ENCODE measurements around the gene COBL.
A peak's percentile ranks its signal among the peaks of the same experiment; 100 is the strongest.

COBL gene

DNA sequence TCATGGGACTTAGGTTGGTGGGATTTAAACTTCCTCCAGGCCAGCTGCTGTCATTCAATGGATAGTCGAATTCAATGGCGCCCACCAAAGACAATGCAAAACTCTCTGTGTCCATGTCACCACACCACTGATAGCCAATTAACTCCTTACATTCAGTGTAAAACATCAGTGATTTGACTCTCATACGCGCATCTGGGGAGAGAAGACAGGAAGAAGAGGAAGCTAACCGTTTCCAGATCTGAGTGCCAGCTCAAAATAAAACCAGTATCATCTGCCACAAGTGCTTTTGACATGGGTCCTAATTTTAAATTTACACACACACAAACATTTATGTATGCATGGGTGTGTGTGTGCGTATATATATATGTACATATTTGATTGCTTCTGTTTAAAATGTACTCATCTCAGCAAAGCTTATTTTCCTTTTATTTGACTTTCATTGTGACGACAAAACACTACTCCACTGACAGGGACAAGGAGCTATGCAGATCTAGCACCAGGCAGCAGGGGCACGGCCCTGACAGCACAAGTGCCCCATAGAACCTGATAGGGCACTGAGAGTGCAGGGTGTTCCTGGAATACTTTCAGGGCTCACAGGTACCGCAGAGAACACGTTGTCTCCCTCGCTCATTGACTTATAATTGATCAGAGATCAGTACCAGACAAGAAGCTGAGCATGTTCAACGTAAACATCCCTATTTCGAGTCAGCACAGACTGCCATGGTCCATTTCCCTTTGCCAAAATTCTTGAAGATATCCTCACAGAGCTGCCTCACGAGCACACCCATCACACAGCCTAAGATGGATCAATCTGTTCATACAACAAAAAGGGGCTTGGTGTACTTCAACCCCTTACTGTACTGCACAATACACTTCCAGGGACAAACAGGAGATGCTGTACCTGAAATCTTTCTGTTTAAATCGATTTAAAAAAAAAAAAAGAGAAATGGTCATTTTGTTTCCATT is 176.1 kb downstream of the COBL start:
- no peak for DNase-seq (ENCODE audit: low read depth)

DNA sequence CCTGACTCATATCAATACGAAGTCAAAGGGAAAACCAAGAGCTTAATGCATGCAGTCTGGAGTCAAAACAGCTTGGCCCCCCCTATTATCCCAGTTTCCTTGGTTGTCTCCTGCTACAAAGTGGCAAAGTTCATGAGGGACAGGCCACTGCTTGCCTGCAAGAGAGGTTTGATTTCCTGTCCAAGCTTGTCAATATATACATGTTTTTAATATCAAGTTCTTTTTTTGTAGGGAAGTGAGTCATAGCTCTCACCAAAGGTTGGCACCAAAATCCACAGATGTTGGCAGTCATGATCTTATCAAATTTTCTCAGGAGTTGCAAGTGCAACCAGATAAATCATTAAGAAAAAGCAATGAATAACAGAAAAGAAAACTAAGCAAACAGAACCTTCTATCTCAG is 176.8 kb downstream of the COBL start:
- peak; percentile 3 for DNase-seq (ENCODE audit: low read depth)

DNA sequence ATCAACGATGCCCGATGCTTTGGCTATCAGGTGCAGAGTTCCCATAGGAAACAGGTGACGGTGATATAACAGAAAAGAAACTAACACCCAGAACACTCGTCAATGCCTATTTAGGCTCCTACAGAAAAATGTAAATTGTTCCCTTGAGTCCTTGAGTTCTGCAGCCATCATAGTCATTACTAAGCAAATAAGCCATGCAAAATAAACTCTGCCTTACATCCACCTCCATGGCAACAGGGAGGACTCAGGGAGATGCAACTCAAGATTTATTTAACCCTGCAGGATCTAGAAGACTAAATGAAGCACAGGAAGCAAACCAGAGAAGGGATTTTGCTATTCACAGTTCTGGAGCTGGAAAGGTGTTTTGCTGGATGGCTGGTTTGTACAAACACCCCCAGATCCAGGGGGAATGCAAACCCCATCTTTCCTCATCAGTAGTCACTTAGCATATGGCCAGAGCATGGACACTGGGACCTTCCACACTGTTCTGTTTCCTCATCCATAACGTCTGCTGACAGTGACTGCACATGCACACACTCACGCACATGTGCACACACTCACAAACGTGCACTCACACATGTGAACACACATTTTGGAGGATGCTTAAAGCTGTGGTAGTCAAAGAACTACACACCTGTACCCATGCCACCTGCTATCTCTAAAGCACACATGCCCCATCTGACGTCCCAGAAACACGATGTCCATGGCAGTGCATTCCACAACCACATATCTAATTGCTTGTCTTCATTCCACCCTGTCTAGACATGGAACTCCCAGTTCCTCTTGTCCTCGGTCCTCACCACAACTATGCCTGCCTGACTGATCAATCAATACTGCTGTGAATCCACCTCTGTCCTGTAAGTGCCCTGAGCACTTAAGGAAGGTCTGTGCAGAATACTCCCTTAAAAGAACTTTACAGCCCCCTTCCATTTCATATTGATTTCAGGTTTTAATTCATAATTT is 178.2 kb downstream of the COBL start:
- DNase-seq (ENCODE audit: low read depth): no peak

DNA sequence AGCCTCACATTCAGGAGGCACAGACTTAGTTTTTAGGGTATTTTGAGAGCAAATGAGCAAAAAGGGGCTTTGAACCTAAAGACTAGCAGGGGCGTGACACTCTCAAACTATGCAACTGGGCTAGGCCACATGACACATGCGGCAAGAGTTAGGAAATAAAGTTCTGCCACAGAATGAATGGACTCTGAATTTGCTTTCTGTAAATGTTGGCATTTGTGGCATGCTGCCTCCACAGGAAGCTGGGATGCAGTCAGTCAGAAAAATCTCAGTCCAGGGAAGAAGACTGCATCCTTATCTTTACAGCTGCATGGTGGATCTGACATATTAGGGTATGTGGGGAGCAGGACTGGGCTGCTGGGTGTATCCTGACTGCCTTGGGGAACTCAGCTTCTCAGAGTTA is 181.0 kb downstream of the COBL start:
- no peak for DNase-seq (ENCODE audit: low read depth)

DNA sequence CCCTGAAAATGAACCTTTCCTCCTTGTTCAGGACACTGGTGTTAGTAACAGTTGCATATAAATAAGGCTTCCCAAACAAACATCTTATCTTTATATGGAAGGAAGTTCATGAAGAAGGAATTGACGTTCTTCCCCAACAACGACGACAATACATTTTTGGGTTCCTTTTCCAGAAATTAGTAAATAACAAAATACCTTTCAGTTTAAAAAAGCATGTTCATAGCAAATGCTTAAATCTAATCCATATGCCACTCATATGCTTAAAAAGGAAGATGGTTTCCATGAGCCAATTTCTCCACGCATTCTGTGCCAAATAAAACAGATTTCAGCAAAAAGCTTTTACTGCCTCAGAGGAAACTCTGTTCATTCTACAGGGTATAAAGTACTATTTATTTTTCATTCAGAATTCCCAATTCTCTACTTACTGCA is 182.6 kb downstream of the COBL start:
- peak; percentile 66 for DNase-seq (ENCODE audit: low read depth)

DNA sequence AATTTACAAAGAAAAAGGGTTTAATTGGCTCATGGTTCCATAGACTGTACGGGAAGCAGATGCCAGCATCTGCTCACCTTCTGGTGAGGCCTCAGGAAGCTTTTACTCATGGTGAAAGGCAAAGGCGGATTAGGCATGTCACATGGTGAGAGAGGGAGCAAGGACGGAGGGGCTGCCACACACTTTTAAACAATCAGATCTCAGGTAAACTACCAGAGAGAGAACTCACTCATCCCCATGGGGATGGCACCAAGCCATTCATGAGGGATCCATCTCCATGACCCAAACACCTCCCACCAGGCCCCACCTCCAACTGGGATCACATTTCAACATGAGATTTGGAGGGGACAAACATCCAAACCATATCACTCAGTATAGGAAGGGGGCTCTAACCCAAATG is 183.9 kb downstream of the COBL start:
- DNase-seq (ENCODE audit: low read depth): no peak

DNA sequence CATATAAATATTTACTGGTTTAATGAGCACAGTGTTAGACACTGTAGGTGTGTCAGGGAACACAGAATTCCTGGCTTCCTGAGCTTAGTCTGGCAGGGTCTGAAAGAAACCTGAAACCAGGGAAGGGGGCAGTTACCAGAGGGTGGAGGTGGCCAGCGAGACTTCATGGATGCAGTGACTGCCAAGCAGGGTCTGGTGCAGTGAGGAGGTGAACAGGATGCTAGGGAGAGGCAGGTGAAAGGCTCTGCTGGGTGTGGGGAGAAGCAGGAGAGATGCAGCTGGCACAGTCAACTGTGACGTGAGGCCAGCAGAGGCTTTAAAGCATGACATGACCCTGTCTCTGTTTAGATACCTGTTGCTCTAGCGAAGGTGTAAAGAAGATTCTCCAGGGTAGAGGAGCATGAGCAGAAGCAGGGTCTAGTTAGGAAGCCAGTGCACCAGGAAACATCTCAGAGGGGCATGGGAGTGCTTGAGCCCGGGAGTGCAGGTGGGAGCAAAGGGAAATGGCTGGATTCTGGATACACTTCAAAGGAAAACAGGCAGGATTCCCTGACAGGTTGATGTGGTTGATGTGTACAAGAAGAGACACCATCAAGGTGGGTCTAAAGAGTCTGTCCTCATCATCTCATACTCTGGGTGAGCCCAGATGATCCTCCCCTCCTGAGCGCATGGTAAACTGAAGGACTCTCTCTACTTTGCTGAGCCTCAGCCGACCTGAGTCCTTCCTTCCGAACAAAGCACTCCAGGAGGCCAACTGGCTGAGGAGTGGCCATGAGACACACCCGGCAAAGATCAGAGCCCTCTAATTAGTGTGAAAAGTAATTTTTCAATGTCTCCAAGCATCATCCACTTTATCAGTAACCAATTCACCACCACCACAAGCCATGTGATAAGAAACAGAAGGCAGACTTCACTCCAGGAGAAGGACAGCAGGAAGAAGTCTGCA is 186.8 kb downstream of the COBL start:
- DNase-seq (ENCODE audit: low read depth): no peak

DNA sequence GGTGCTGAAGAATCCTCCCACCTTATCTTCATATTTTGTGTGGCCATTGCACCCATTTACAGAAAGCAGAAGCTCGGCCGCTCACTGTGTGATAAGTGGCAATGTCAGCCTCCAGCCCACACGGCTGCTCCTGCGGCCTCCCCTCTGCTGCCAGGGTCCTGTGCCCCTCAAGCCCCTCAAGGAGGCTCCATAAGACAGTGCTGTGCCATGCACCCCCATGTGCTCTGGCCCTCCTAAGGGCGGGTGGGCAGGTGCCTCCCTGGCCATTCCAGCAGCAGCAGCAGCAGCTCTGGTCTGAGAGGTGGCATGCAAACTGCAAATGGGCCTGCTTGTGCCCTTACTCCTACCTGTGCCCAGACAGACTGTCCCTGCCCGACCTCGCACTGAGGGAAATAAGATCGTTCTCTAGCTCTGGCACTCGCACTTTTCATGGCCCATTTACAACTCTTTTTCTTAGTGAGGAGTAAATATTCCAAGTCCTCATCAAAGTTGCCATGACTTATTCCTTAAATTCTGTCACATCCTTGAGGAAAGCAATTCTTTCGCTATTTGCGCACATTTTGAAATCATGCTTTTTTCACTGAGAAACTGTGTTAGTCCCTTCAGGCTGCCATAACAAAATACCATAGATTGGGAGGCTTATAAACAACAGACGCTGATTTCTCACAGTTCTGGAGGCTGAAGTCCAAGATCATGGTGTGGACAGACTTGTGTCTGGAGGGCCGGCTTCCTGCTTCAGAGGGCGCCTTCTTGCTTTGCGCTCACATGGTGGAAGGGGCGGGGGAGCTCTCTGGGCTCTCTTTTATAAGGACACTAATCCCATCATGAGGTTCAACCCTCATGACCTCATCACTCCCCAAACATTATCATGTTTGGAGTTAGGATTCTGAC is 187.8 kb downstream of the COBL start:
- DNase-seq (ENCODE audit: low read depth): no peak

DNA sequence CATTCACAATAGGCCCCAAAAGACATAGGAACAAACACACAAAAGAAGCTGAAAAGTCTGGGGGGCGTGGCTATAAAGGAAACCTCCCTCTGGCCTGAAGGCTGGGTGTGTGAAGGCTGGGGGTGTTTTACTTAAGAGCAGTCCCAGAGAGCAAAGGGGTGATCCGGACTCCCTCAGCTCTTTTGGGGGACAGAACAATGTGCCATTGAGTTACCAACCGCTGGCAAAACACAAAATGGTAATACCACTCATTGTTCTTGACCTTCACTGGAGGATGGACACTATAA is 189.0 kb downstream of the COBL start:
- DNase-seq (ENCODE audit: low read depth): no peak

DNA sequence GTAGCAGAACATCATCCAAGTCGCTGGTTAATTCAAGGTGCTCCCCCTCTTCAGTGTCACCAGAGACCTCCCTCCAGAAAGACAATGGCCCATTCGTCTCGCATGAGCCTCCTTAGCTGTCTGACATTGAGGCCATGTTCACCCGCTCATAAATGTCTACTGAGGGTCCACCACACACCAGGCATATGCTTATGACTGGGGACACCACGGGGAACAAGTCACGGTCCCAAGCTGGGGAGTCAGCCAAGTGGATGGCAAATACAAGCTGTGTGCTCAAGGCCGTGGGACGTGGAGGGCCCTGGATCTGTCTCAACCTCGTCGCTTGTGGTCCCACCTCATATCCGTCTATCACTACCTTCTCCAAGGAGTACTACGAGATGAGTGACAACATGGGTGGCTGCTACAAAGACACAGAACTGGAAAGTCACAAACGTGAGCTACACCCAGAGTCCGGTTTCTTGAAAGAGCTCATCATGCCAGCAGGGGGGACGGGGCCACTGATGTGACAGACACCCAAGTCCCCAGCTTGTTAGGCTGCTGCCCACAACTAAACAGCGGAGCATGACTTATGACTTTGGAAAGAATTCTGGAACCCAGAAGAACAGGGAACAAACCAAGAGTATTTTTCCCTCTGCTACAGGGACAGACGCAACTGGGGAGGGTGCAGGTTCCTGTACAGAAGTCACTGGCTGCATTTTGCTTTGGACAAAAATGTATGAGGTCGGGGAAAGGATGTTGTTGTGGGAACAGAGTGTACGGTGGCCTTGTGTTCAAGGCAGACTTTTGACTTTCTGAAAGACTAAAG is 189.6 kb downstream of the COBL start:
- no peak for DNase-seq (ENCODE audit: low read depth)

DNA sequence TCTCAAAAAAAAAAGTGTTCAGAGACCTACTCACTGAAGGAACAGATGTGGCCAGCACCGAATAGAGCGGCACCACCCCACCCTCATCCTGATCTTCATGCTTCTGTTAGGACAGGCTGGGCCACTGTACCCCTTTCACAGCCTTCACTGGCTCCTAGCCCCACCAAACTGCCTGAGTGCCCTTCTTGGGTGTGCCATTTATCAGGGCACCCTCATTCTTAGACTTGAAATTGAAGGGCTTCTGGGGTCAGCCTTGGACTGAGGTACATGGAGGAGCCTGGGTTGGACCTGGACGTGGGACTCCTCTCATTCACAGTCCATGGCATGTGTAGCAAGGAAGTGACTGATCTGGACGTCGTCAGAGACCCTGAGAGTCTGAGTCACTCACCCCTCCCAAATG is 190.3 kb downstream of the COBL start:
- DNase-seq (ENCODE audit: low read depth): no peak

DNA sequence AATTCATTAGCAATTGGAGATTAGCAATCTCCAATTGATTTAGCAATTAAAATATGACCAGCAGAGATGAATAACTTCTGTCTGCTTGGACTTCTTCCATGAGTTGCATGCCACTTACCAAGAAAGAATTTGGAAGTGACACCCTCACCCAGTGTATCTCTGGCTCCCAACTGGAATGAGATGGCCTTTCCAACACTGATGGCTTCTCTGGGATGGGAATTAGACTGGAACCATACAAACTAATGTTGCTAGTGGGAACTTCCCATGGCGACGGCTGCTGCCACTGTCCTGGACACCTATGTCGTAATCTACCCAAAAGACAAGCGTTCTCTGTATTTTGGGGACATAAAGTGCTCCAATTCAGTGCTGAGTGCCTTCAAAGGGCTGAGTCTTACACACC is 192.3 kb downstream of the COBL start:
- no peak for DNase-seq (ENCODE audit: low read depth)

DNA sequence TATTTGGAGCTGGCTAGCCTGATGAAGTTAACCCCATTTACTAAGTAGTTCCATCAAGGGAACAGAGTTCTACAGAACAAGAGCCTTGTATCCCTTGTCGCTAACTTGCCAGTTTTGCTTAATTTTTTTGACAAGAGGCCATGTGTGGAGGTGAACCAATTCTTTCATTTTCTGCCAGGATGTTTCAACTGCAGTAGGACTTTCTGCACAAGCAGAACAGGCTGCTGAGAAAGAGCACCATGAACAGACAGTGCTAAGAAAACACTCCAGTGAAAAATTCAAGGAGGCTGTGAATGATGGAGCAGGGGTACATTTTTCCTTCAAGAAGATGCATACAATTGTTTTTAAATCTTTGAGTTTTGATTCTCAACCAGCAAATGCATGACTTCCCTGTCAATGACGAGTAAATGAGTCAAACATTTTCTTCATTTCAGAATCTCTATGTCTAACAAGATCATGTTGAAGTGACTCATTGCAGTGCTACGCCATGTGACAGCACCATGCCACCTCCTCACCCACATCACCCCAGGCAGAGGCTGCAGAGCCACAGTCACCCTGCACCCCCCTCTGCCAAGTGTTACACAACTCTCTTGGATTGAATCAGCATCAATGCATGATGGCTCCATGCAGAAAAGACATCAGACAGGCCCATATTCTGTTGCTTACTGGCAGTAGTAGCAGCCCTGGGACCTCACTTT is 193.1 kb downstream of the COBL start:
- peak; percentile 89 for DNase-seq (ENCODE audit: low read depth)

DNA sequence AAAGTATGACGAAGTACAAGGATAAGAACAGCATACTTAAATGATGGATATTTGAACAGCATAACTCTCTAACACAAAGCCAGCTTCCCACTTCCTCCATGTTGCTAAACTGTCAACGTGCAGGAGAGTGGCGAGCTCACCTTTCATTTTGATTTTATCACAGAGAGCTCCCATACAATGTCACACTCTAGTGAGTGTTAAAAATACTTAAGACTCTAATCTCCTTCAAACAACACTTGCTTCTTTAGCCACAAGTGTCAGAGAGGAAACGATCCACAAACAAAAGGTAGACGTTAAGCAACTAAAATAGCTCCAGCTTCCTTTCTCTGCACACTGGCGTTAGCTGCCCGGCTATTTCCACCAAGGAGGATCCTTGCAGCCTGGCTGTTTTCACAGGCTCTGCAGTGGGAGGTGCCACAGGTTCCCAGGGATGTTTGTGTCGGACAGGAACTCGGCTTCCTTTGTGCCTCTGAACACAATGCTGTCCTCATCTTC is 194.6 kb downstream of the COBL start:
- DNase-seq (ENCODE audit: low read depth): no peak

DNA sequence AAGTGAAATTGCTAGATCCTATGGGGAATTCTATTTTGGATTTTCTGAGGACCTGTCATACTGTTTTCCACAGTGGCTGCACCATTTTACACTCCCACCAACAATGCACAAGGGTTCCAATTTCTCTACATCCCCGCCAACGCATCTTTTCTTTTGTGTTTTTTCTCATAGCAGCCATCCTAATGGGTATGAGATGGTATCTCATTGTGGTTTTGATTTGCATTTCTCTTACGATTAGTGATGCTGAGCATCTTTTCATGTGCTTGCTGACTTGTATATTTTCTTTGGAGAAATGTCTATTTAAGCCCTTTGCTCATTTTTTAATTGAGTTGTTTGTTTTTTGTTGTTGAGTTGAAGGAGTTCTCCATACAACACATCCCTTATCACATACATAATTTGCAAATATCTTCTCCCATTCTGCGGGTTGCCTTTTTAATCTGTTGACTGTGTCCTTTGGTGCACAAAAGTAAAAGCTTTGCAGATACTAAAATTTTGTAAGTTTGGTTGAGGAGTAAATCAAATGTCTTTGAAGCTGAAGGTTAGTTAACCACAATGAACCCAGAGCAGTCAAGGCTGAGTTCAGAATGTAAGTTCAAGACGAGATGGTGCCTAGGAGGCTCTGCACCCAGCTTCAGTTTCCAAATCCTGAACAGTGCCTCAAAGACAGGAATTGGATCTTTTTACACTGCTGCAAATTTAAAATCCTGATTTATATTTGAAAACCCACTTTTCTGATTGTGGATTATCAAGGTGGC is 195.4 kb downstream of the COBL start:
- DNase-seq (ENCODE audit: low read depth): no peak

DNA sequence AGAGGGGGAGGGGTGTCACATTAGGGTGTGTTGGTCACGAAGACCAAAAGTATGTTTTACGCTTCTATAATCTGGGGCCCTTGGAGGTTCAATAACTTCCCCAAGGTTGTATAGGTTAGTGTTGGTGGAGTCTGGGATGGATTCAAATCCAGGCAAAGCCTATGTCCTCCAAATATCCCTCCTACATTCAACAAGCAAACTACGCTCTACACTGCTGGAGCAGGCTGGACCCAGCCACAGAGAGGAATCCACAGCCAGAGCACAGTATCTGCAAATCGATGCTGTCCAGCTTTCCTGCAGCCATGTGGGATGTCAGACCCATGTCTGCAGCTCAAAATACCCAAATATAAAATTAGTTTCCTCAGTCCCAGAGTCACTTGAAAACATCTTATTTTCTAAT is 198.0 kb downstream of the COBL start:
- no peak for DNase-seq (ENCODE audit: low read depth)

DNA sequence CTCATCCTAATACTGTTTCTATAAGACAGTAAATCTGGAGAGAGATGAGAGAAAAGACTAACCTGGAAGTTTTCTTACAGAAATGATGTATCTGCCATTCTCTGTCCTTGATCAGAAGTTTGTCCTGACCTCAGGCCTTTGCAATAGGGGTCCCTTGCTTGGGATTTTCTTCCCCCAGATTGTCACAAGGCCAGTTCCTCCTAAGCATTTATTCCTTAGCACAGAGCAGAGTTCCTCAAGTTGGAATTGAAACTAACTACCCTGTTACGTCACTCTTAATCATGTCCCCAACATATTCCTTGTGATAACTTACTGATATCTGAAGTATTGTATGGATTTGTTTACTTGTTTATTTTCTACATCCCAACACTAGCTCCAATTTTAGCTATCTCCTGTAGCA is 202.1 kb downstream of the COBL start:
- DNase-seq (ENCODE audit: low read depth): no peak

DNA sequence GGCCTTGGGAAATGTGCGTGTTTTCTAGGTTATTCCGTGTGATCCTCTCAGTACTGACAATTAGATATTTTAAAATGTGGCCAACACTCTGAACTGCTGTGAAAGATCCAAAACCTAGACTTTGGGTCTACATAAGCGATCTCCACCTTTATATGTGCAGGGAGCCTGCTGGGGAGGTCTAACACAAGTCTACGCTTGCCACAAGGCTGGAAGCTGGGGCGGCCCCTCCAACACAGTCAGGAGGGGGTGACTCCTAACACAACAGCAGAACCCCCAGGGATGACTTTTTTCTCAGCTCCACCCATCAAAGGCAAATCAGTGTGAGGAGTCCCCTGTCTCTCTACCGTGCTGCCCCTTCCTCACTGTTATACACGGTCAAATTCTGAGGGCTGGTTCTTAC is 202.6 kb downstream of the COBL start:
- no peak for DNase-seq (ENCODE audit: low read depth)
